ENCODE results near the gene SPTY2D1.

DNA sequence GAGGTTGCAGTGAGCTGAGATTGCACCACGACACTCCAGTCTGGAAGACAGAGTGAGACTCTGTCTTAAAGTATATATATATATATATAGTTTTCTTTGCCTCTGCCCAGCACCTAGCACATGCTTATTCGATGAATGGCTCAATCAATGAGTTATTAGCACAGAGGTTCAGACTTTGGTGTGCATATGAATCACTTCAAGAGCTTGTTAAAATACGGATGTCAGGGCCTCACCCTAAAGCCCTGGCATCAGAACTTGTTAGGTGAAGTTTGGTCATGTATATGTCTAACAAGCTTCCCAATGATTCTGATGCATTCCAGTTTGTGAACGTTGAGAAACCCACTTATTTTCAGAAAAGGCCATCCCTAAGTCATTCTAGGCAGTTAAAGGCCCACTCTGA, 42.7 kb upstream of the SPTY2D1 start:
- no peak for TF ChIP-seq TAF1 (IDR thresholded peaks at IDR 0.05; ENCODE audit: low read depth, low read length)
- TF ChIP-seq POLR2A (IDR thresholded peaks at IDR 0.05; ENCODE audit: low read depth, low read length): no peak
- no peak for TF ChIP-seq POLR2AphosphoS5 (IDR thresholded peaks at IDR 0.05; ENCODE audit: low read depth, low read length)
- no peak for TF ChIP-seq SPI1 (IDR thresholded peaks at IDR 0.05; ENCODE audit: low read depth, low read length)
- no peak for TF ChIP-seq POU2F2 (IDR thresholded peaks at IDR 0.05; ENCODE audit: low read depth, low read length)
- TF ChIP-seq PAX5 (IDR thresholded peaks at IDR 0.05; ENCODE audit: insufficient read depth, low read length, severe bottlenecking): no peak
